Measurements from ENCODE around the gene SUPT16H.

The SUPT16H gene

GRCh38 chr14:21302013-21302835, 81.6 kb downstream of the SUPT16H start:
- DNase-seq (ENCODE audit: low read depth in 2 of 2, low spot score in 1 of 2), result no peak
